H9 (cell line): ENCODE results near the gene BRSK2. TPM values are rescaled to one million over a fixed set of nuclear protein-coding genes. Genes with fewer than 3 reads are reported as not detected.

Experiments used
- DNase-seq: peaks from one replicate; pipeline ENCODE4 v3.0.0-alpha.2; 2017
- H2AFZ ChIP-seq: one replicate; pipeline ENCODE4 v1.6.1; 2013; ENCODE audit warnings: mild to moderate bottlenecking, low read length, control low read depth, moderate library complexity
- H2AK5ac ChIP-seq: 2 replicates; pipeline ENCODE4 v1.6.1; 2013; ENCODE audit warnings: low read length, control low read depth, mixed read lengths; ENCODE audit not compliant: insufficient read length
- H2BK120ac ChIP-seq: one replicate; pipeline ENCODE4 v1.6.1; 2013; ENCODE audit warnings: low read depth, mild to moderate bottlenecking, low read length, control low read depth, inconsistent platforms; ENCODE audit not compliant: poor library complexity, severe bottlenecking
- H2BK12ac ChIP-seq: 2 replicates; pipeline ENCODE4 v1.6.1; 2013; ENCODE audit warnings: low read length, control low read depth, mixed read lengths, low read depth; ENCODE audit not compliant: insufficient read length
- H2BK15ac ChIP-seq: 2 replicates; pipeline ENCODE4 v1.6.1; 2013; ENCODE audit warnings: low read depth, low read length, control low read depth
- H2BK20ac ChIP-seq: one replicate; pipeline ENCODE4 v1.6.1; 2013; ENCODE audit warnings: low read depth, mild to moderate bottlenecking, low read length, control low read depth, inconsistent platforms; ENCODE audit not compliant: poor library complexity, severe bottlenecking
- H2BK5ac ChIP-seq: 2 replicates; pipeline ENCODE4 v1.6.1; 2013; ENCODE audit warnings: low read length, control low read depth, mixed read lengths; ENCODE audit not compliant: insufficient read length
- H3K14ac ChIP-seq: 2 replicates; pipeline ENCODE4 v1.6.1; 2013; ENCODE audit warnings: low read length, control low read depth; ENCODE audit not compliant: insufficient read depth
- H3K18ac ChIP-seq: 2 replicates; pipeline ENCODE4 v1.6.1; 2013; ENCODE audit warnings: low read depth, mild to moderate bottlenecking, mixed read lengths, low read length, control low read depth; ENCODE audit not compliant: insufficient read length
- H3K23ac ChIP-seq: 2 replicates; pipeline ENCODE4 v1.6.1; 2013; ENCODE audit warnings: low read length, control low read depth, mixed read lengths, low read depth; ENCODE audit not compliant: insufficient read length
- H3K23me2 ChIP-seq: 2 replicates; pipeline ENCODE4 v1.6.1; 2013; ENCODE audit warnings: low read depth, mild to moderate bottlenecking, mixed read lengths, low read length, control low read depth; ENCODE audit not compliant: insufficient read length, poor library complexity, severe bottlenecking
- H3K27ac ChIP-seq: 2 replicates; pipeline ENCODE4 v1.5.1; 2013; ENCODE audit warnings: low read length, control low read depth, mixed read lengths, low read depth; ENCODE audit not compliant: insufficient read length
- H3K27me3 ChIP-seq: 2 replicates; pipeline ENCODE4 v1.6.1; 2013; ENCODE audit warnings: low read length, control low read depth, inconsistent platforms; ENCODE audit not compliant: insufficient read depth
- H3K4ac ChIP-seq: 2 replicates; pipeline ENCODE4 v1.6.1; 2013; ENCODE audit warnings: low read depth, mild to moderate bottlenecking, control low read depth, inconsistent platforms, low read length, moderate library complexity
- H3K4me1 ChIP-seq: 2 replicates; pipeline ENCODE4 v1.6.1; 2013; ENCODE audit warnings: low read length, control low read depth, inconsistent platforms; ENCODE audit not compliant: insufficient read depth
- H3K4me2 ChIP-seq: 2 replicates; pipeline ENCODE4 v1.6.1; 2013; ENCODE audit warnings: low read length, control low read depth, mixed read lengths; ENCODE audit not compliant: insufficient read length, insufficient read depth
- H3K56ac ChIP-seq: 2 replicates; pipeline ENCODE4 v1.6.1; 2013; ENCODE audit warnings: low read depth, mild to moderate bottlenecking, mixed read lengths, low read length, control low read depth; ENCODE audit not compliant: insufficient read length
- H3K79me1 ChIP-seq: 2 replicates; pipeline ENCODE4 v1.6.1; 2013; ENCODE audit warnings: low read depth, mild to moderate bottlenecking, moderate library complexity, low read length, control low read depth, inconsistent platforms; ENCODE audit not compliant: insufficient read depth, poor library complexity, severe bottlenecking
- H3K79me2 ChIP-seq: 2 replicates; pipeline ENCODE4 v1.6.1; 2013; ENCODE audit warnings: low read length, control low read depth, inconsistent platforms; ENCODE audit not compliant: insufficient read depth
- H3K9ac ChIP-seq: 2 replicates; pipeline ENCODE4 v1.6.1; 2013; ENCODE audit warnings: low read length, control low read depth, mixed read lengths; ENCODE audit not compliant: insufficient read length; ENCODE audit errors: extremely low read depth
- H3K9me3 ChIP-seq: one replicate; pipeline ENCODE4 v1.6.1; 2013; ENCODE audit warnings: low read depth, low read length, inconsistent platforms; ENCODE audit not compliant: control insufficient read depth
- H3T11ph ChIP-seq: one replicate; pipeline ENCODE4 v1.6.1; 2013; ENCODE audit warnings: mild to moderate bottlenecking, low read length, control low read depth, inconsistent platforms
- H4K20me1 ChIP-seq: one replicate; pipeline ENCODE4 v1.6.1; 2013; ENCODE audit not compliant: control insufficient read depth, insufficient read length, insufficient read depth
- H4K5ac ChIP-seq: 2 replicates; pipeline ENCODE4 v1.6.1; 2013; ENCODE audit warnings: low read depth, mild to moderate bottlenecking, mixed read lengths, low read length, control low read depth; ENCODE audit not compliant: insufficient read length
- H4K8ac ChIP-seq: replicated peaks from 2 replicates; pipeline ENCODE4 v1.6.1; 2013; ENCODE audit warnings: low read length, control low read depth, mixed read lengths, low read depth; ENCODE audit not compliant: insufficient read length
- H4K91ac ChIP-seq: 2 replicates; pipeline ENCODE4 v1.6.1; 2013; ENCODE audit warnings: low read depth, mild to moderate bottlenecking, moderate library complexity, mixed read lengths, low read length, control low read depth; ENCODE audit not compliant: insufficient read length
- H3K27ac Mint-ChIP-seq, 3 experiments: 2 replicates in 2 of 3; 3 replicates in 1 of 3; pipeline ENCODE4 v1.8.0; 2020 to 2021; ENCODE audit warnings: mixed read lengths in 3 of 3, mild to moderate bottlenecking in 1 of 3, moderate library complexity in 1 of 3
- H3K27me3 Mint-ChIP-seq: 2 replicates; pipeline ENCODE4 v1.8.0; 2021; ENCODE audit warnings: low read depth, mild to moderate bottlenecking, moderate library complexity, mixed read lengths
- H3K36me3 Mint-ChIP-seq, 3 experiments: 2 replicates in 2 of 3; 3 replicates in 1 of 3; pipeline ENCODE4 v1.8.0; 2020 to 2021; ENCODE audit warnings: low read depth in 3 of 3, mixed read lengths in 3 of 3; ENCODE audit not compliant: insufficient read depth in 1 of 3
- H3K4me1 Mint-ChIP-seq, 2 experiments: 2 replicates each; pipeline ENCODE4 v1.8.0; 2020; ENCODE audit warnings: mixed read lengths in 2 of 2
- H3K4me3 Mint-ChIP-seq, 2 experiments: 2 replicates in 1 of 2; 3 replicates in 1 of 2; pipeline ENCODE4 v1.8.0; 2020 to 2021; ENCODE audit warnings: mild to moderate bottlenecking in 2 of 2, mixed read lengths in 2 of 2, moderate library complexity in 1 of 2
- H3K9me3 Mint-ChIP-seq, 2 experiments: 2 replicates in 1 of 2; 3 replicates in 1 of 2; pipeline ENCODE4 v1.8.0; 2020; ENCODE audit warnings: mild to moderate bottlenecking in 2 of 2, mixed read lengths in 2 of 2, moderate library complexity in 1 of 2
- WGBS: extraction: QIAGEN DNeasy Blood & Tissue Kit; methylation state at CpG from one replicate; pipeline ENCODE4 v1.1.7; 2013; ENCODE audit warnings: missing lambda C conversion rate, low lambda C conversion rate, mixed read lengths; ENCODE audit not compliant: insufficient read length; ENCODE audit errors: extremely low coverage; 5-methylcytosine and 5-hydroxymethylcytosine counted together
- total RNA-seq: library from RNA; stranded (reverse); gene quantifications from 2 replicates; pipeline ENCODE4 v1.2.1, GENCODE V29; 2021
- TF ChIP-seq, protein P1 (sequence below): fragments of 200-600 bp; sonication (generic); conservative IDR thresholded peaks from 3 replicates; pipeline ENCODE4 v1.8.0; 2021; ENCODE audit warnings: antibody characterized with exemption, mild to moderate bottlenecking

Gene BRSK2
- total RNA-seq, 1 experiment from 2014 or later = 28.4 TPM

DNA sequence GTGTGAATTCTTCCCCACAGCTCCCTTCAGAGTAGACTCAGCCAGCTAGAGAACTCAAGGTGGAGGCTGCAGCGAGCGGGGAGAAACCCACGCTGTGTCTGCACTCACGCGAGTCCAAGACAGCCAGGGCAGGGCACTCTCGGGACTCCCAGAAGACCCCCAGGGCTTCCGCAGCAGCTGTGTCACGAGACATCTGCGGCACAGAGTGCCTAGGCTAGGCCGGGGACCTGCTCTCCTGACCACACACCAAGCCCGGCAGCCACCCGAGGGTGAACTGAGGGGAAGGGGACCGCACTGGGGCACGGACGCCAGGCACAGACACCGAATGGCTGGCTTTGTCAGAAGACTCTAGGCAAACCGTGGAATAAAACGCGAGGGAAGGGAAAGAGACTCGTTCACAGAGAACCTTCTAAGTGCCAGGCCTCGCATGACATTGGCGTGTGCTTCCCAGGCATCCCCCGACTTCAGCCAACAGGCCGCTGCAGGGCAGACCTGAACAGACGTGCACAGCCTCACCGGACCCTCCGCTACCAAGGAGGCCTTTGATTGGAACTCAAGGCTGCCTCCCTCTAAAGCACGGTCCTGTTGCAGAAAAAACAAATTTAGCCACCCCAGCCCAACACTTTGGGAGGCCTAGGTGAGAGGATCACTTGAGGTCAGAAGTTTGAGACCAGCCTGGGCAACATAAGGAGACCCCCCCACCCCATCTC lies 115.0 kb downstream of the BRSK2 start:
- no peak overlapping the region for H4K5ac ChIP-seq

More for the DNA sequence above, 115.0 kb downstream of the BRSK2 start:
- H2BK15ac ChIP-seq = no peak overlapping the region
- DNase-seq = no peak
- H3K27ac ChIP-seq = no peak overlapping the region
- H4K8ac ChIP-seq = no peak overlapping the region
- H3K27me3 ChIP-seq = no peaks in the 10 kb centered on the region
- no peaks in the 10 kb centered on the region for H4K20me1 ChIP-seq
- Mint-ChIP-seq H3K27me3 (no peaks in the 10 kb centered on the region; the same call in 1 of the 2 replicates), H3K9me3 (no peaks in the 10 kb centered on the region; a peak in 2 of 5 replicates), H3K36me3 (no peaks in the 10 kb centered on the region; a peak in 2 of 7 replicates), H3K4me1 (peaks cover 12 to 36% of the 10 kb centered on the region in 2 experiments), H3K4me3 (no peak overlapping the region), H3K27ac (no peak overlapping the region; a peak in 1 of 7 replicates)
- TF ChIP-seq, protein P1, sequence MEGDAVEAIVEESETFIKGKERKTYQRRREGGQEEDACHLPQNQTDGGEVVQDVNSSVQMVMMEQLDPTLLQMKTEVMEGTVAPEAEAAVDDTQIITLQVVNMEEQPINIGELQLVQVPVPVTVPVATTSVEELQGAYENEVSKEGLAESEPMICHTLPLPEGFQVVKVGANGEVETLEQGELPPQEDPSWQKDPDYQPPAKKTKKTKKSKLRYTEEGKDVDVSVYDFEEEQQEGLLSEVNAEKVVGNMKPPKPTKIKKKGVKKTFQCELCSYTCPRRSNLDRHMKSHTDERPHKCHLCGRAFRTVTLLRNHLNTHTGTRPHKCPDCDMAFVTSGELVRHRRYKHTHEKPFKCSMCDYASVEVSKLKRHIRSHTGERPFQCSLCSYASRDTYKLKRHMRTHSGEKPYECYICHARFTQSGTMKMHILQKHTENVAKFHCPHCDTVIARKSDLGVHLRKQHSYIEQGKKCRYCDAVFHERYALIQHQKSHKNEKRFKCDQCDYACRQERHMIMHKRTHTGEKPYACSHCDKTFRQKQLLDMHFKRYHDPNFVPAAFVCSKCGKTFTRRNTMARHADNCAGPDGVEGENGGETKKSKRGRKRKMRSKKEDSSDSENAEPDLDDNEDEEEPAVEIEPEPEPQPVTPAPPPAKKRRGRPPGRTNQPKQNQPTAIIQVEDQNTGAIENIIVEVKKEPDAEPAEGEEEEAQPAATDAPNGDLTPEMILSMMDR = no peak
- H3K79me1 ChIP-seq = no peaks in the 10 kb centered on the region
- no peak overlapping the region for H2AFZ ChIP-seq
- no peak overlapping the region for H3K4me2 ChIP-seq
- H2AK5ac ChIP-seq = no peak overlapping the region
- H3K79me2 ChIP-seq = no peaks in the 10 kb centered on the region; the same call in 1 of the 2 replicates
- H2BK5ac ChIP-seq = no peak overlapping the region
- H3K18ac ChIP-seq = no peak overlapping the region
- no peak overlapping the region for H3K4ac ChIP-seq
- no CpG with 5 or more reads among the region's 28 CpGs for WGBS
- no peak overlapping the region for H2BK12ac ChIP-seq
- no peaks in the 10 kb centered on the region for H3K23me2 ChIP-seq
- H3K4me1 ChIP-seq = peaks cover 2% of the 10 kb centered on the region; the same call in 1 of the 2 replicates
- H4K91ac ChIP-seq = no peak overlapping the region
- H3K56ac ChIP-seq = no peak overlapping the region
- H2BK120ac ChIP-seq = no peak overlapping the region
- H3K23ac ChIP-seq = no peak overlapping the region
- no peak overlapping the region for H3T11ph ChIP-seq
- no peak overlapping the region for H2BK20ac ChIP-seq
- no peak overlapping the region for H3K14ac ChIP-seq
- H3K9me3 ChIP-seq = no peaks in the 10 kb centered on the region
- H3K9ac ChIP-seq = no peak overlapping the region
